BE2C (cell line): ENCODE measurements around the gene RHO.

Experiments used
- DNase-seq: peaks from one replicate; pipeline ENCODE4 v3.0.0-alpha.2; 2020
- H3K27me3 ChIP-seq: fragments of 250-450 bp; sonication (Bioruptor Pico); 2 replicates; pipeline ENCODE4 v1.5.1; 2020; ENCODE audit warnings: mild to moderate bottlenecking
- H3K36me3 ChIP-seq: fragments of 250-450 bp; sonication (Bioruptor Pico); 2 replicates; pipeline ENCODE4 v1.5.1; 2020; ENCODE audit warnings: mild to moderate bottlenecking
- H3K4me1 ChIP-seq: fragments of 250-450 bp; sonication (Bioruptor Pico); 2 replicates; pipeline ENCODE4 v1.5.1; 2020
- H3K4me3 ChIP-seq: 2 replicates; pipeline ENCODE4 v1.5.1; 2011; ENCODE audit warnings: low read depth, low read length
- H3K9me3 ChIP-seq: fragments of 250-450 bp; sonication (Bioruptor Pico); 2 replicates; pipeline ENCODE4 v1.5.1; 2020
- TF ChIP-seq, protein P1 (sequence below): IDR thresholded peaks from 2 replicates; pipeline ENCODE4 v1.5.1; 2012; ENCODE audit warnings: mild to moderate bottlenecking, low read depth, low read length

Gene RHO

DNA sequence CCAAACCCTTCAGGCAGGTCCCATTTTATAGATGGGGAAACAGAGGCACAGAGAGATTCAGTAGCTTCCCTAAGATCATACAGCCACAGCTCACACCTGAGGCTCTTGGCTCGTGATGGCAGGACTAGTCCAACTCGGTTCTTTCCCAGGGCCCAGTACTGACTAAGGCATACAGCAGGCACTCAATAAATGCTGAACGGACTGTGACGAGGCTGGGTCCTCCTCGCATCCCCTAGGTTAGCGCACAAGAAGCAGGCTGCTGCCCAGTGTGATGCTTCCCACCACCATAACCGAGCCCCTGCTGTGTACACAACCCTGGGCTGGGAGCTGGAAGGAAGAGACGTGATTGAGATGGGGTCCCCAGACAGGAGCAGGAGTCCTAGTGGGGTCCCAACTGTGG is 53.2 kb downstream of the RHO start:
- DNase-seq: no peak
- no peak overlapping the region for H3K4me3 ChIP-seq
- no peaks in the 10 kb centered on the region for H3K9me3 ChIP-seq
- TF ChIP-seq, protein P1, sequence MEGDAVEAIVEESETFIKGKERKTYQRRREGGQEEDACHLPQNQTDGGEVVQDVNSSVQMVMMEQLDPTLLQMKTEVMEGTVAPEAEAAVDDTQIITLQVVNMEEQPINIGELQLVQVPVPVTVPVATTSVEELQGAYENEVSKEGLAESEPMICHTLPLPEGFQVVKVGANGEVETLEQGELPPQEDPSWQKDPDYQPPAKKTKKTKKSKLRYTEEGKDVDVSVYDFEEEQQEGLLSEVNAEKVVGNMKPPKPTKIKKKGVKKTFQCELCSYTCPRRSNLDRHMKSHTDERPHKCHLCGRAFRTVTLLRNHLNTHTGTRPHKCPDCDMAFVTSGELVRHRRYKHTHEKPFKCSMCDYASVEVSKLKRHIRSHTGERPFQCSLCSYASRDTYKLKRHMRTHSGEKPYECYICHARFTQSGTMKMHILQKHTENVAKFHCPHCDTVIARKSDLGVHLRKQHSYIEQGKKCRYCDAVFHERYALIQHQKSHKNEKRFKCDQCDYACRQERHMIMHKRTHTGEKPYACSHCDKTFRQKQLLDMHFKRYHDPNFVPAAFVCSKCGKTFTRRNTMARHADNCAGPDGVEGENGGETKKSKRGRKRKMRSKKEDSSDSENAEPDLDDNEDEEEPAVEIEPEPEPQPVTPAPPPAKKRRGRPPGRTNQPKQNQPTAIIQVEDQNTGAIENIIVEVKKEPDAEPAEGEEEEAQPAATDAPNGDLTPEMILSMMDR: no peak
- H3K4me1 ChIP-seq: peaks cover 8% of the 10 kb centered on the region
- peaks cover 22% of the 10 kb centered on the region for H3K36me3 ChIP-seq
- H3K27me3 ChIP-seq: no peaks in the 10 kb centered on the region

DNA sequence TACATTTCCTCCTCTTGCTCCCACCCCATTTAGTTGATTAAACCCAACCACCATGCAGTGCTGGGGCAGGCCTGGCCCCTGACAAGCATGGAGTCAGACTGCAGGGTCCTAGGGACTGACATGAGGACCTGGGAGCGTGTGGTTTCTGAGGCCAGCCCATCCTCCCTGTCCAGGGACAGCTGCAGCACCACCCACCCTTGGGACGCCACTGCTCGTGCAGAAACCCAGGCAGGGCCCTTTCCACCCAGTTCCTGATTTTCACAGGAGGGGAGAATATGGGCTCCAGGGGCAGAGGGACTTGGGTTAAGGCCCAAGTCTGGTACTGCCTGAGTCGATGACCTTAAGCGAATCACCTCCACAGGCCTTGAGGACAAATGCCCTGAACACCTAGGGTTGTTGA is 54.4 kb downstream of the RHO start:
- H3K4me1 ChIP-seq: peaks cover 4% of the 10 kb centered on the region
- no peak overlapping the region for H3K4me3 ChIP-seq
- peaks cover 18% of the 10 kb centered on the region for H3K36me3 ChIP-seq
- H3K27me3 ChIP-seq: no peaks in the 10 kb centered on the region
- no peak for DNase-seq
- H3K9me3 ChIP-seq: no peaks in the 10 kb centered on the region
- TF ChIP-seq, protein P1: no peak

DNA sequence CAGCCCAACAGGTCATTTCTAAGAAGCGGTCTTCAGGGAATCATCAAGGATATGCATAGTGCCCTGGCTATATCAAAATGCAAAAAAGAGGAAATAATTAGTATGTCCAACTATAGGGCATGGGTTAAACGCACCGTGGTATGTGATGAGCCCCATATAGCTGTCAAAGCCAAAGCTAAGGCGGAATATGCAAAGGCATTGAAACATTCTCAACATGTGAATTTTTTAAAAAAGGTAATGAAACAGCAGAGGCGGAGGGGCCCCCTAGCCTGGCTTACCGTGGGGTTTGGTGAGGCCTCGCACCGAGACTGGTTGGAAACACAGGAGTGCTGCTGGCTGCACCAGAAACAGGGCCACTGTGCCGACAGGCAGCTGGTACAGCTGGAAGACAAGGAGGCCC is 54.9 kb downstream of the RHO start:
- peaks cover 4% of the 10 kb centered on the region; the same call in 1 of the 2 replicates for H3K4me1 ChIP-seq
- H3K27me3 ChIP-seq: no peaks in the 10 kb centered on the region
- no peak overlapping the region for H3K4me3 ChIP-seq
- H3K9me3 ChIP-seq: no peaks in the 10 kb centered on the region
- DNase-seq: no peak
- TF ChIP-seq, protein P1: no peak
- peaks cover 16% of the 10 kb centered on the region for H3K36me3 ChIP-seq

DNA sequence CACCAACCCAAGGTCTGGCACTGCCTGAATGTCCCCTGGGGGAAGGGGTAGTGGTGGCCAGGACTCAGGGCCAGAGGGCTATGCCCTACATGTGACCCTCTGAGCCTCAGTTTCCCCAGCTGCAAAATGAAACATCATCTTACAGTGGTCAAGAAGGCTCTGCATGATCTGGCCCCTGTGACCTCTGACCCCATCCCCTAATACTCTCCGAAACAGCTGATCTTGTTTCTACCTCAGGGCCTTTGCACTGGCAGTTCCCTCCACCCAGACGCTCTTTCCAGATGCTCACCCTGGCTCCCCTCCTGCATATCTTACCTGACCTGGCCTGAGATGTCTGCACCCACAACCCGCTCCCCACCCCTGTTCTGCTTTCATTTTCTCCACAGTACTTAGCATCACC is 56.2 kb downstream of the RHO start:
- Histone ChIP-seq H3K27me3 (no peaks in the 10 kb centered on the region), H3K4me3 (no peak overlapping the region), H3K9me3 (no peaks in the 10 kb centered on the region), H3K36me3 (peaks cover 16% of the 10 kb centered on the region), H3K4me1 (peaks cover 4% of the 10 kb centered on the region; the same call in 1 of the 2 replicates)
- DNase-seq: no peak
- TF ChIP-seq, protein P1: no peak
